ENCODE data around the gene BOD1.

Gene BOD1

DNA sequence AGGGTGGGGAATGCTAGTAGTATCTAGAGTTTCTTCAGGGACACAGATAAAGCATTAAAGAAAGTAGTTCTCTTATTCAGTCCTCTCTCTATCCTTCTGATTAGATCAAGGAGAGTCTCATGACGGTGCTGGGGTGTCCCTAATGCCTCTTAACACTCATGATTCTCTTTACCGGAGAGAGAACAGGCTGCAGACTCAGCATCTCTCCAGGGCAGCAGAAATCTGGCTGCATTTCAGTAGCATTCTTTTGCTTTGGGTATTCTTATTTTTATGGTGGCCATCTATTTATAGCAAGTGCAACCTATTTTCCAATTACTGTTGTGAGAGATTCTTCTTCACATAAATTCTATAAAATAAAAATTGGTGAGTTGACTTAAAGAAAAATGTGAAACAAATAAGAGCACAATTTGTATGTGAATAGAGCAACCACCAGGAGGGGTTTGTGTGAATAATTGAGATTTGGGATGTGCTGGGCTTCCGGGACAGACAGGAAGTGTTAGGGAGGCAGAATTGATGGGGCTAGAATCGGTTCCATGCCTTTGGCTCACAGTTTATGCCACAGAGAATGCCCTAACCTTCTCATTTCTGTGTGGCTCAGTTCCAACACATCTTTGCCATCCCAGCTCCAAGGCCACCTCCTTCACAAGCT lies 23.8 kb upstream of the BOD1 start:
- DNase-seq = no peak

DNA sequence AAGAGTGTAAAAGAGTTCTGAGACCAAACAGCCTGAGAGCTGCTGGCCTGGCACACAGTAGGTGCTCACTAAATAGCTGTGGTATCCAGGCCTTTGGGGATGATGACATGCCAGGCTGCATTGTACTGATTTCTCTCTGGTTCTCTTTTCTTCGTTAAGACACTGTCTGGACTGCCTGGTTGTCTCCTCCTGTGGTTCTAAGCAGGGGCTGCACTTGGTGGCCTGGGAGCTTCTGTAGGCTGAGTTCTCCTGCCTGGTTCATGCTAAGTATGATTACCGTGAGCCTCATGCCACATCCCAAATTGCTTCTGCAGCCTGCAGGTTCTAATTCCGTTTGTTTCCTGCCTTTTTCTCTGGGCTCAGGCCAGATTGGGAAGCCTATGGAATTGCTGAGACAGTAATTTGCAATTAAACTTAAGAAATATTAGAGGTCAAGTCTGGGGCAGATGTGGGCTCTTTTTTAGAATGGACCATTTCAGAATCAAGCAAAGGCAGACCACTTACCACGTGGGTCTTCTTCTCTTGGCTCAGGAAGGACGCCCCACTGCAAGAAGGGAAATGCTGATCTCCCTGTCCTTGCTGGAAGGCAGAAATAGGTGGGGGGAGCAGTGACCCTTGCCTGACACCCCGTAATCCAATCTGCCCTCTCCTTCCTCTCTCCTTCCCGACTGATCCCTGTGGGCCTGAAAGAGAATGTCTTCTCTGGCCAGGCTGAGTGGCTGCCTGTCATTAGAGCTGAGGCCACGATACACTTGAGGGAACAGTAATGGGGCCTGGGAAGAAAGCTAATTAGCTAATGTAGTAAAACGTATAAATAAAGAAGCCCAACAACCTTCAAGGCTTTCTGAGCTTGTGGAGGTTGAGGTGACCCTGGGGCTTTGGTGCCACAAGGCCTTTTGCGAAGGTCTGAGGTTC lies 21.9 kb upstream of the BOD1 start:
- DNase-seq = no peak

DNA sequence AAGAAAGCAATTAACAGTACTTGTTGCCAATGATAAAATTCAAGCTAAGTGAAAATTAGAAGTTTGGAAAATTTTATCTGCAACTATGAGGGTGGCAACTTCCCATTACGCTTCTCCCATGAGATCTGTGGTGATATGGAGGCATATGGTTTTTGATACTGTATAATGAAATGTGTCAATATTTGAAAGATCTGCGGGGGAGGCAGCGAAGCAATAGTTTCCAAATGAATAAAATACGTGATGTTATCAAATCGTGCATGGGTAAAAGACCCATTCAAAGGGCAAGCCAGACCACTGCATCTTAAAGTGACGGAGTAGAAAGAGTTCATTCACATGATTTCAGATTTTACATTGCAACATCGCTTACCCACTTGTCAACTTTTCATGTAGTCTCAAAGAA lies 20.9 kb upstream of the BOD1 start:
- no peak for DNase-seq

DNA sequence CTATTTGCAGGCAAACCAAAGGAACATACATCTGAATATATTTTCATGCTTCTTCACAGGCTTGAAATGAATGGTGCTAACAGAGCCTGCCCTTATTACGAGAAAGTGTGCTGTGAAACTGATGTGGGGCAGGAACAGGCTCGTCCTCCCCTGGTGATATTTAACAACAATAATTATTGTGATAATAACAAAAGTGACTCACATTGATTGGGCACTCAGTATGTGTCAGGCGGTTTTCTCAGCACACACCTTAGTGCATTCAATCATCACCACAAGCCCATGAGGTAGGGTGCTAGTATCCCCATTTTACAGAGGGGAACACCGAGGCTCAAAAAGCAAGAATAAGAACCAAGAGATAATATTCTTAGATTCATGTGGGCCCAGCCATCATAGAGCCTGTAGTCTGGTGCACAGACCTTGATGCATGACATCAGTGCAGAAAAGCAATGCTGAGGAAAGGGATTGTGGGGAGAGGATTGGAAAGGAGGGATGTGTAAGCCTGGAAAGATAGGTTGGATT lies 18.1 kb upstream of the BOD1 start:
- no peak for DNase-seq

DNA sequence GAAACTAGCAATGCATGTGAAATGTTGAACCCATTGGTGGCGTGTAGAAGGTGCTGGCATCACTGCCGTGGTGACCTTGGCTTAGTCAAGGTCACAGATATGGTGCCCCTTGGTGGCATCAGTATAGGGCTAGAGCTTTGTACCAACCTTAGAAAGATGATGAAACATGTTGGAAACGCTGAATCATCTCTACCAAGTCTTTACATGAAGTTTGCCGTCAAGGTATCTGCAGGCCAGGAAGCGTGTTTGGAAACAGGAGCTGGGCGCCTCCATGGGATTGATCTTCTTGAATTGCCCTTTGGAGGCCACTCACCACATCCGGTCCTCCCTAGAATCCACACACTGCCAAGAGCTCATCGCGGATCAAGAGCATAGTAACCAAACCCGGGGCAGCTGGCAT lies 16.9 kb upstream of the BOD1 start:
- DNase-seq = peak; percentile 69

DNA sequence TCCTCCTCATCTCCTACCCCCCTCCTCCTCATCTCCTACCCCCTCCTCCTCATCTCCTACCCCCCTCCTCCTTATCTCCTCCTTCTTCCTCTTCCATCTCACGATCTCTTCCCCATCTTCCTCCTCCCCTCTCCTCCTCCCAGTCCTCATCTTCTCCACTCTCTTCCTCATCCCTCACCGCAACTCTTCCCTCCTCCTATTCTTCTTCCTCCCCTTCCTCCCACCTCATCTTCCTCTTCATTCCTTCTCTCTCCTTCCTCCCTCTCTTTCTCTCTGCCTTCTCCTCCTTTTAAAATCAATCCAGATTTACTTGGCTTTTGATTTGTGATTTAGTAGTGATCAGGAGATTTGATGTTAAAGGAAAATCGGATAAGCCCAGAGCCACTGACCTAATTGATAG lies 15.0 kb upstream of the BOD1 start:
- DNase-seq = no peak

DNA sequence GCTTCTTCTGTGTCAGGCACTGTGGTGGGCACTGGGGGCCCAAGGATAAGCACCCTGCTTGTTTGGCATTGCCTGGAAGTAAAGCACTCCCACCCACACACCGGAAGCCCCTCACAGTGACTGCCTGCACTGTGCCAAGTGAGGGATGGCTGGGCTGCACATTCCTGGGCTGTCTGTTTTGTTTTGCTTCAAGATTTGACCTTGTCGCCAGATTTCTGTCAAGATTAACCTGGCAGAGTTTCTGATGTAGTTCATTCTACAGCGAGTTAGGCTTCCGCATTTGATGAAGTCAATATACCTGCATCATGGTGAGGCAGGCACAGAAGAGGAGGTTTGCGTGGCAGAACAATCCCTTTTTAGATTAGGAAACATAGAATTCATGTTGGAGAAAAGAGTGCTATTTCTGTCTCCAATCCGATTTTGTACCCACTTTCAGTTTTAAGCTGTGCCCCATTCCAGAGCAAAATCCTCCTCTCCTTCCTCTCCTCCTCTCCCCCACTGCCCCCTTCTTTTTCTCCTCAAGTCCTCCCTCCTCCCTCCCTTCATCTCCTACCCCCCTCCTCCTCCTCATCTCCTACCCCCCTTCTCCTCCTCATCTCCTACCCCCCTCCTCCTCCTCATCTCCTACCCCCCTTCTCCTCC lies 14.4 kb upstream of the BOD1 start:
- no peak for DNase-seq

DNA sequence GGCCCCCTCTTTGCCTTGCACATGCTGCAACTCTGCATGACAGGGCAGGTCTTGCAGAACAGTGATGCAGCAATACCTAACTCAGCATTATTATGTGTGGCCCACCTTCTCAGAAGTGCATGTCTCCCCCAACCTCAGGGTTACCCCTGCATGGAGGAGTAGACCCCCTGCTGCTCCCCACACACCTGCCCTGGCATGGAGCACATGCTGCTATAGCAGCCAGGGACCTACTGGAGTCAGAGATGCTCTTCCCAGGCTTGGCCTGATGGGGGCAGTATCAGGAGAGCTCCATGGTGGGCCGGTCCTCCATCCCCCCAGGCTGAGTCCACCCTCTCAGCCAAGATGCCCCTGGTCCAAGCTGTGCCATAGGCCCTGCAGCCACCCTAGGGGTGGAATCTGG lies 13.2 kb upstream of the BOD1 start:
- DNase-seq = no peak

DNA sequence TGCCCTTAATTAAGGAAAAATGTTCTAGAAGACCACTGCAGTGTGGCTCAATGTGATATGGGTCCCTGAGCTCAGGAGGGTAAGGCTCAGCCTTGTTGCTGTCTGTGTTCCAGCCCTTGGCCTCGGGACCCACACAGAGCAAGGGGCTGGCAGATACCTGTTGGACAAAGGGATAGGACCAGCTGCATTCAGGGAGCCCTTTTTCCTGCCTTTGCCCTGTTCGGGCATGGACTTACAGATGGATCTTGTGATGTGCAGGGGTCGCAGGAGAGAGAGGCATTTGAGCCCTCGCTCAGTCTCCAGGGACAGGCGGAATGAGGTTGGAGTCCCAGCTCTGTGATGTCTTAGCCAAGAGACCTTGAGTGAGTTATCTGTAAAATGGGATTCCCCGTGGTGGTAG lies 12.1 kb upstream of the BOD1 start:
- no peak for DNase-seq

DNA sequence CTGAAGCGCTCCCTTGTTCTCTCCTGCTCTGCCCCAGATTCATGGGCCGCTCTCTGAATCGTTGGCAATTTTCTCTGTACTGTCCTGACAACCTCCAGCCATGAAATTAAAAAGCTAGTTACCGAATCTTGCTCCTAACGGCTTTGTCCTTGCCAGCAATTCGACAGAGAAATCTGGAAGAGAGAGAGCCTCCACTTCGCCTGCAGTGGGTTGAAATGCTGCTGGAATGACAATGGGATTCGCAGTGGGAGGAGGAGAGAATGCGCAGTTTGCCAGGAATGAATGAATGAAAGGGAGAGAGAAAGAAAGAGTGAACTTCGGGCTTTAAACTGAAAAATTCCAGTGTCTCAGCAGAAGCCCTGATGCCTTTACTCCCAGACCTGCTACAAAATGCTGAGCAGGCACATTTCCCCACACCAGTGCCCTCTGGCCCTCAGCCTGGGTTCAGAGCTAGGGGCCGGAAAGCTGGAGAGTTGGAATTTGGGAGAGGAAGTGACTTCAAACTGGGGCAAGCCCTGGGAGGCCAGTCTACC lies 11.5 kb upstream of the BOD1 start:
- no peak for DNase-seq

DNA sequence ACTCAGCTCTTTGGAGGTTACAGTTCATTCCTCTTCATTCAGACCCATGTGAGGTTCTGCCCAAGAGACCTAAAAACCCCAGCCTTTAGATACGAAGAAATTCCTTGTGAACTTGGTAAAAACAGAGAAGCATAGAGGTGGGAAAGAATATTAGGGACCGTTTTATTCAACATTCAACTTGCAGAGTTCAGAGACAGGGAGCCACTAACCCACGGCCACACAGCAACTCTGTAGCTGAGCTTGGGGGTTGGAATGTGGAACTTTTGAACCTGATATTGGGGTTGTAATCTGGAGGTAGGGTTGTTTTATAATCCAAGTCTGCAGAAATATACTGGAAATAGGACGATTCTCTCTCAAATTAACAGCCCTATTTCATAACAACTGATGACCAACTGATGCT lies 10.8 kb upstream of the BOD1 start:
- no peak for DNase-seq

DNA sequence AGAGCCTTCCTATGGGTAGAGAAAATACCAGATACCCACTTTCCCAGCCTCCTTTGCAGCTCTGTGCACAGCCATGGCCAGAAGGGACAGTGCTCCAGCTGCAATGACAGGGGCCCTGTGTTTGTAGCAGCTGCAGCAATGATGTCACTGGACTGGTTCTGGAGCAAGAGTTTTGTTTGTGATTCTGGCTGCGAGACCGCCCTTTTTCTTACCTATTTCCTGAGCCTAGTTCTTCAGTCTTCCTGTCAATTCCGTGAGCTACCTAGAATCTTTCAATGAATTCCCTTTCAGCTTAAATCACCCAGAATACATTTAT lies 10.0 kb upstream of the BOD1 start:
- DNase-seq = no peak

DNA sequence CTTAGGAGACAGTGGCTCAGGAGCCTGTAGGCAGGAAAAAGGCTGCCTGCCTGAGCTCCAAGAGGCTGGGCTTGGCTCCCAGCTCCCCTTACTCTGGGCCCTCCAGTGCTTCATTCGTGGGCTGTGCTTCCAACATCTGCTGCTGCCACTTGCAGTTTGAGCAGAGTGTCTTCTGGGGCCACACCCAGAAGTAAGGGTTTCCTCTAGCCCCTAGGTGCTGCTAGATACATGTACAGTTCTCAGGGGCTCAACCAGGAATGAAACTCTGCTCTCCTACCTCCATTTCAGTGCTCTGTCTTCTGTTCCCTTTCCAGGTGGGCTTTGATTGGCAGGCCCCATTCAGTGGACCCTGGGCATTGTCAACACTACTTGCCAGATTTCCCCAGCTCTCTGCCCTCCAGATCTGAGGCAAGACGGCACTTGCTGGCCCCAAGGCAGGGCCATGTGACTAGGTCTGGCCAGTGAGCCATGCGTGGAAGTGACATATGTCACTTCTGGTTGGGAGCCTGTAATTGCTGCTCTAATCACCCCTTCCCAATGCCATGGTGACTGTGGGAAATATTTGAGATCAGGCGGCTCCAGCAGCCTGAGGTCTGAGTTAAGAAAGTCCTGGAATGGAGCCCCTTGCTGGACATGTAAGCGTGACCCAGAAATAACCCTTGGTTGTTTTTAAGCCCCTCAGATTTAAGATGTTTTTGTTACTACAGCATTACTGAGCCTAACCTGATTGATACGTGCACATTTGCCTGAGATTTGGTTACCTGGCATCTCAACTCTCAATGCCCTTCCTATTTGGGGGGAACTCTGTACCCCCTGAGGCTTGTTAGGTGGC lies 9.4 kb upstream of the BOD1 start:
- no peak for DNase-seq

DNA sequence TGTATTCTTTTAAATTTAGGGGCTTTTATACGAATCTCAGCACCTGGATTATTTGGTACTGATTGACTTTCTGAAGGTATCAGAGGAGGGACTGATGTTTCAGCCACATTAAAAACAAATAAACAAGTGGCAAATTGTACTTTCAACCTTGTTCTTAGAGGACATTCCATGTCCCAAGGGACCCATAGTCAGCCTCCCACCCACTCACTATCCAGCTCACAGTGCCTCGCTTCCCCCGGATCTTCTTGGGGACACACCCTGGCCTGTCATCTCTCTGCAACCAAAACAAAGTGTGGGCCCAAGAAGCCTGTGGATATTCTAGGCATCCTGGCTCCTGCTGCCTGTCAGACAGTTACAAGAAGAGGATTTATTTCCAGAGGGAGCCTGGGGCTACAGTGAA lies 8.8 kb upstream of the BOD1 start:
- DNase-seq = no peak

DNA sequence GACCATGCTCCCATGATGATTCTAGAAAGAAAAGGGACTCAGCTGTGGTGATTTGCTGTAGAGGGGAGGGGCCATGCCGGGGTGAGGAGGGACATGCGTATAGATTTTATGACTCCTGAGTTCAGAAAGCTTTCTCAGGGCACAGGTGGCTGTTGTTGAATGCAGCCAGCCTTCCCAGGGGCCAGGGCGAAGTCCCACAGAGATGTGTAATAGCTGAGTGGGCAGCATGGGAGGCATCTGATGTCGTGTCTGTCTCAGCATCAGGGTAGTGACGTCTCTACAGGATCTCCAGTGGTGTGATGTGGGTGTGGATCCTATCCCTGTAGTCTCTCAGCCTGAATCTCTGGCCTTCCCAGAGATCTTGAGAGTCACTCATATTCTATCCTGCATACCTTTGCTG lies 7.8 kb upstream of the BOD1 start:
- DNase-seq = no peak

DNA sequence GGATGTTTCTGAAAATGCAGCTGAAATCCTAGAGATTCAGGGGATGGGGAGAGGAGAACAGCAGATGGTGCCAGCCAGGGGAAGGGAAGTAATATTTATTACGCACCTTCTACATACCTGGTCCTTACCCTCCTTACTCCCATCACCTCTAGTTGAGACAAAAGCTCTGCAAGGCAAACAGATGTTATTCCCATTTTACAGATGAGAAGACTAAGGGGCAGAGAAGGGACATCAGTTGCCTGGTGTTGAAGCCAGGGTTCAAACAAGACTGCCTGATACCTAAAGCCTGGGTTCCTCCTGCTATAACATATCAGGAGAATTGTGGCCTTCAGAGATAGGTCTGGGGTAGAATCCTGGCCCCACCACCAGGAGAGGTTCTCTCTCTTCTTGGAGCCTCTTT lies 7.3 kb upstream of the BOD1 start:
- no peak for DNase-seq

DNA sequence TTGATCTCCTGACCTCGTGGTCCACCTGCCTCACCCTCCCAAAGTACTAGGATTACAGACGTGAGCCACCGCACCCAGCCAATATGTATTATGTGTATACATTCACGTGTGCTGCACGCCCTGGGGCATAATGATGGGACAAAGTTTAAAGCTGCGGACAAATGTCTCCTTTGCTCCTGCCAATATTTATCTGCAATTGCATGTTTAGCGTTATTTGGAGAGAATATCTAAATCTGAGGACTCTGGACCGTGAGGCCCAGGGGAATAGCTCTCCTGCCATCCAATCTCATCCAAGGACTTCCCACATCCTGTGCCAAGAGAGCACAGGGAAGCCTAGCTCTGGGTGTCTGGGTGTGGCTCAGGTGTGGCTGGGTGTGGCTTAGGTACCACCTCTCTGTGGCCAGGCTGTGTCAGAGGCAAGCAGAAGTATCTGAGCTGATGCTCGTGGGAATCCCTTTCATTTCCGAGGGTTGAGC lies 6.9 kb upstream of the BOD1 start:
- no peak for DNase-seq

DNA sequence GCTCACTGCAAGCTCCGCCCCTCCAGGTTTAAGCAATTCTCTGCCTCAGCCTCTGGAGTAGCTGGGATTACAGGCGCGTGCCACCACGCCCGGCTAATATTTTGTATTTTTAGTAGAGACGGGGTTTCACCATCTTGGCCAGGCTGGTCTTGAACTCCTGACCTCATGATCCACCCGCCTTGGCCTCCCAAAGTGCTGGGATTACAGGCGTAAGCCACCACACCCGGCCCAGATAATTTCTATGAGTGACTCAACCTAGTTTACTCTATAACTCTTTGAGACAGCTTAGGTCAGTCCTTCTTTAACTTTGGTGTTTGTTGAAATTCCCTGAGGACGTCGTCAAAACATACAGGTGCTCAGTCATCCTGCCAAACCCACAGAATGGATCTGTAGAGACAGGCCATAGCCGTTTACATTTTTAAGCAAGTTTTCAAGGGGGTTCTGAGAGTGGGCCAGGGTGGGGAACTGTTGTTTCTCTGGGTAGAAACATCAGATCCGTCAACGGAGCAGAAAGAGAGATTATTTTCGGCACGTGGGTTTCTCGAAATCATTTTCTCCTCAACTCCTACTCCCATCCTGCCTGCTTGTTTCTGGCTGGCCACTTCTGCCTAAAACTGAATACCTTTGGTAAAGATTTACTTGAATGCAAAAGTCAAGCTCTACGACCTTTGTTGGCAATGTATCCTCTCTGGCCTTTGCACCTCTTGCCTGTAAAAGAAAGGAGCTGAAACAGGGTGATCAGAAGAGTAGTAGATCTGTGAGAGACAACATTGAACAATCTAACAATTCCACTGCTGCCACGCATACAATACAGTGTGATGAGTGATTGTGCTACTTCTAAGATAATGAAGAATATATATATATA lies 6.0 kb upstream of the BOD1 start:
- no peak for DNase-seq

DNA sequence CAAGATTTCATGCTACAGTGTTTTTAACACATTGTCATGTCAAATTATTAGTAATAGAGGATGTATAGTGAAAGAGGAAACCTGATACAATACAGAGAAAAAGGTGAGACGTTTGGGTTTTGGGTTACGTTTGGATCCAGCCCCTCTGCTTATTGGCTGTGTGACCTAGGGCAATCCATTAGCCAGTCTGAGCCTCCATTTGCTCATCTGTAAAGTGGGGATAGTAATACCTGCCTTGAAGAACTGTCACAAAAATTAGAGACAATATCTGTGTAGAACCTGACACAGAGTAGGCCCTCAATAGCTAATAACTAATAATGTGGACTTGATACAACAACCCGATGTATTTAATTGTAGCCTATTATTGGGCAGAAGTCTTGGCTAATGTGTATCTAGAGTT lies 4.3 kb upstream of the BOD1 start:
- no peak for DNase-seq

DNA sequence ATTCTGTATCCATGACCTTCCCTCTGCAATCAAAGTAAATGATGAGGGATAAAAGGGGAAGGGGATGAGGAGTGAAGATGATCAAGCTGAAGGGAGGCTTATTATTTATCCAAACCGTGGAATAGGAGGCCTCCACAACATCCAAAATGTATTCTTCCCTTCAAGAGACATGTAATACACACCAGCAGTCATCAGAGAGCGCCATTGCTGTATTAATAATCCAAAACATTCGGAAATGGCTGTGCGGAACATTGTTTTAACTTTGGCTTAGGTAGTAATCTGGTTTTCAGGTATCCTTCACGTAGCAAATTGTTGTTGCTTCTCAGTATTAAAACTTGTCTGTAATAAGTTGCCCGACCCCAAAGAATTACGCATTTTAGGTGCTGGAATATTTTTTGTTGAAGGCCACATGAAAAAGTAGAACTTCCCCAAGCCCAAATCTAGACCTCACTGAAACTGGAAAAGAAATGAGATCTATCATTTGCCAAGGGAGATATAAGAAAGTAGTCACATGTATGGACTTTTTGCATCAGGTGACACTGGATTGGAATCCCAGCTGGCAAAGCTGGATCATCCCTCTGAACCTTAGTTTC lies 2.6 kb upstream of the BOD1 start:
- no peak for DNase-seq

DNA sequence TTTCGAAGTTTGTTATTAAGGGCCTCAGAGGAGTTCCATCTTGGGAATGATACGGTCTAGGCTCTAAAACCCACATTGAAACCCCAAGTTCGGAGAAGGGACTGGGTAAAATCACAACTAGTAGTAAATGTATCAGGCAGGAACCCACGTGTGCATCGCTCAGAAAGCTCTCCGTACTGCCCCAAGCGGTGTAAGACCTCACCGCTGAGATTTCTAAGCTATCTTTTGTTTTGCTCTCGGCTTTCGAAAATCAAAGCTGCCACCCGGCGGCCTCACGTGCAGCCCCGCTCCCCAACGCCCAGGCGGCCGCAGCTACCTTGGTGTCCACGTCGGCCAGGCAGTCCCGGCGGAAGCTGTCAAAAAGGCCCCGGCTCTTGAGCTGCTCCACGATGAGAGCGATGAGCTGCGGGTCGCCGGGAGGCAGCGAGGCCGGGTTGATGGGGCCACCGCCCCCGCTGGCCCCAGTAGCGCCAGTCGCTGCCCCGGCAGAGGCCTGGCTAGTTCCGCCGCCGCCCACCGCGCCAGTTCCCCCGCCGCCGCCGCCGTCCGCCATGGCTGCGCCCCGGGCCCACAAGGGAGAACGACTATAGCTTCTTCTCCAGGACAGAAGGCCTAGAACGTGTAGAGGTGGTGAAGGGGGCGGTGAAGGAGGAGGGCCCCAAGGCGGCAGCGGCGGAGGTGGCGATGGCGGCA lies 420 bp downstream of the BOD1 start:
- DNase-seq = peak; percentile 25
